HepG2 (cell line): Measurements from ENCODE around the gene BCAS1. TPM values are rescaled to one million over a fixed set of nuclear protein-coding genes. Genes with fewer than 3 reads are reported as not detected.
A peak's percentile ranks its signal among the peaks of the same experiment; 100 is the strongest.

Experiments
- ATF1 ChIP-seq: IDR thresholded peaks from 2 replicates; pipeline ENCODE4 v1.6.1; 2016; ENCODE audit warnings: mild to moderate bottlenecking, control low read depth
- BRD4 ChIP-seq: sonication (generic); formaldehyde crosslinking; IDR thresholded peaks from 2 replicates; pipeline ENCODE4 v1.4.0; 2020; ENCODE audit warnings: missing genetic modification reagents
- ELF3 ChIP-seq: IDR thresholded peaks from 2 replicates; pipeline ENCODE4 v1.6.1; 2016; ENCODE audit warnings: missing genetic modification reagents, missing compliant biosample characterization
- EZH2 ChIP-seq: conservative IDR thresholded peaks from 2 replicates; pipeline ENCODE4 v1.6.1; 2012; ENCODE audit warnings: mild to moderate bottlenecking, low read depth, low read length, moderate library complexity
- HIVEP1 ChIP-seq: sonication (generic); formaldehyde crosslinking; IDR thresholded peaks from 2 replicates; pipeline ENCODE4 v1.4.0; 2020; ENCODE audit warnings: mild to moderate bottlenecking, missing genetic modification reagents
- HMGXB3 ChIP-seq: sonication (generic); formaldehyde crosslinking; IDR thresholded peaks from 2 replicates; pipeline ENCODE4 v1.4.0; 2020; ENCODE audit warnings: missing genetic modification reagents, borderline replicate concordance
- KAT8 ChIP-seq: IDR thresholded peaks from 2 replicates; pipeline ENCODE4 v1.6.1; 2016; ENCODE audit warnings: missing genetic modification reagents, missing compliant biosample characterization
- MATR3 ChIP-seq: sonication (generic); formaldehyde crosslinking; IDR thresholded peaks from 2 replicates; pipeline ENCODE4 v1.4.0; 2020; ENCODE audit warnings: missing genetic modification reagents
- NCOA2 ChIP-seq: sonication (generic); formaldehyde crosslinking; IDR thresholded peaks from 2 replicates; pipeline ENCODE4 v1.8.0; 2022; ENCODE audit warnings: inconsistent platforms
- REPIN1 ChIP-seq: sonication (generic); formaldehyde crosslinking; IDR thresholded peaks from 2 replicates; pipeline ENCODE4 v1.8.0; 2022; ENCODE audit warnings: missing genetic modification reagents, low read depth, mild to moderate bottlenecking, borderline replicate concordance
- SCMH1 ChIP-seq: sonication (generic); formaldehyde crosslinking; IDR thresholded peaks from 2 replicates; pipeline ENCODE4 v1.9.0; 2021; ENCODE audit warnings: missing genetic modification reagents, mild to moderate bottlenecking, borderline replicate concordance
- SMC3 ChIP-seq: IDR thresholded peaks from 2 replicates; pipeline ENCODE4 v1.6.1; 2011; ENCODE audit warnings: low read length, improper control_type of control experiment
- TAF15 ChIP-seq: fragments of 200-400 bp; formaldehyde crosslinking; IDR thresholded peaks from one replicate; pipeline ENCODE4 v1.6.1; 2018; ENCODE audit warnings: mild to moderate bottlenecking, low read depth, low read length; ENCODE audit not compliant: poor library complexity, severe bottlenecking
- TP53 ChIP-seq: sonication (generic); formaldehyde crosslinking; conservative IDR thresholded peaks from 2 replicates; pipeline ENCODE4 v1.4.0; 2020; ENCODE audit warnings: missing genetic modification reagents
- ZBTB42 ChIP-seq: sonication (generic); formaldehyde crosslinking; IDR thresholded peaks from 2 replicates; pipeline ENCODE4 v1.5.0; 2020; ENCODE audit warnings: mild to moderate bottlenecking, missing genetic modification reagents
- ZC3H13 ChIP-seq: sonication (generic); formaldehyde crosslinking; IDR thresholded peaks from 2 replicates; pipeline ENCODE4 v1.8.1; 2023; ENCODE audit warnings: mild to moderate bottlenecking, missing genetic modification reagents, moderate library complexity
- ZNF17 ChIP-seq: sonication (generic); formaldehyde crosslinking; IDR thresholded peaks from 2 replicates; pipeline ENCODE4 v1.5.0; 2020; ENCODE audit warnings: mild to moderate bottlenecking, missing genetic modification reagents
- ZNF317 ChIP-seq: sonication (generic); formaldehyde crosslinking; IDR thresholded peaks from 2 replicates; pipeline ENCODE4 v1.5.0; 2020; ENCODE audit warnings: mild to moderate bottlenecking, missing genetic modification reagents
- ZNF326 ChIP-seq: sonication (generic); formaldehyde crosslinking; IDR thresholded peaks from 2 replicates; pipeline ENCODE4 v1.4.0; 2020; ENCODE audit warnings: missing genetic modification reagents, borderline replicate concordance
- ZNF362 ChIP-seq: sonication (generic); formaldehyde crosslinking; IDR thresholded peaks from 2 replicates; pipeline ENCODE4 v1.4.0; 2020; ENCODE audit warnings: missing genetic modification reagents, mild to moderate bottlenecking, borderline replicate concordance
- ZNF556 ChIP-seq: sonication (generic); formaldehyde crosslinking; IDR thresholded peaks from 2 replicates; pipeline ENCODE4 v1.4.0; 2020; ENCODE audit warnings: mild to moderate bottlenecking, missing genetic modification reagents, borderline replicate concordance
- ZNF589 ChIP-seq: sonication (generic); formaldehyde crosslinking; conservative IDR thresholded peaks from 2 replicates; pipeline ENCODE4 v1.8.0; 2022; ENCODE audit warnings: mild to moderate bottlenecking, moderate library complexity, missing genetic modification reagents
- ZNF746 ChIP-seq: sonication (generic); formaldehyde crosslinking; IDR thresholded peaks from 2 replicates; pipeline ENCODE4 v1.8.0; 2022; ENCODE audit warnings: mild to moderate bottlenecking, missing genetic modification reagents
- ZNF784 ChIP-seq: sonication (generic); formaldehyde crosslinking; IDR thresholded peaks from 2 replicates; pipeline ENCODE4 v1.5.1; 2020; ENCODE audit warnings: missing genetic modification reagents, mild to moderate bottlenecking, borderline replicate concordance
- ZSCAN30 ChIP-seq: sonication (generic); formaldehyde crosslinking; IDR thresholded peaks from 2 replicates; pipeline ENCODE4 v1.5.0; 2020; ENCODE audit warnings: mild to moderate bottlenecking, missing genetic modification reagents
- polyA plus RNA-seq, 8 experiments: library from polyadenylated mRNA; depleted of rRNA in 3 of 8; stranded (reverse) in 7 of 8; unstranded in 1 of 8; fragments of >200 nt; fragmentation: Illumina TruSeq in 4 of 8; extraction: Trizol in 4 of 8; gene quantifications; 2 replicates each; pipeline versions ENCODE4 v1.2.1 to v1.2.3, GENCODE V29; 2011 to 2016; ENCODE audit warnings: low read depth in 4 of 8, missing spikeins in 1 of 8, mixed read lengths in 1 of 8; ENCODE audit not compliant: insufficient read depth in 1 of 8
- total RNA-seq, 5 experiments: library from RNA; depleted of rRNA; stranded (reverse); fragments of >200 nt; fragmentation: Illumina TruSeq; extraction: Trizol; gene quantifications; 2 replicates each; pipeline ENCODE4 v1.2.3, GENCODE V29; 2016; ENCODE audit warnings: low read depth in 1 of 5

BCAS1 gene
- total and polyA plus RNA-seq, 2 of the 13 experiments (the other 11 are each of a cell fraction or from before 2014, with no cell fraction given): 0.55 to 0.91 TPM

GRCh38 chr20:53915446-53916172 is 154.8 kb downstream of the BCAS1 start (continued):
- TF ChIP-seq NCOA2: 0 out of 2 replicates have a peak, but pooled peaks have one; percentile 30
- TF ChIP-seq ZNF17 (CRISPR knock-in tag): no peak
- no peak; the same call in 1 of the 2 replicates for TF ChIP-seq BRD4 (CRISPR knock-in tag)
- peak; percentile 80; the same call in 1 of the 2 replicates for TF ChIP-seq REPIN1 (CRISPR knock-in tag)
- TF ChIP-seq SCMH1 (CRISPR knock-in tag): no peak
- TF ChIP-seq TP53 (CRISPR knock-in tag): no peak
- peak; percentile 81 for TF ChIP-seq KAT8 (CRISPR knock-in tag)
- TF ChIP-seq TAF15: no peak
- TF ChIP-seq ZC3H13 (CRISPR knock-in tag): 0 out of 2 replicates have a peak, but pooled peaks have one; percentile 51
- TF ChIP-seq HMGXB3: peak; percentile 24; the same call in 1 of the 2 replicates
- TF ChIP-seq EZH2: no peak
- TF ChIP-seq ELF3: 0 out of 2 replicates have a peak, but pooled peaks have one; percentile 20
- TF ChIP-seq ATF1 (CRISPR knock-in tag): no peak
- TF ChIP-seq ZSCAN30 (CRISPR knock-in tag): no peak
- TF ChIP-seq ZNF317 (CRISPR knock-in tag): peak; percentile 60
- no peak for TF ChIP-seq ZNF784
- TF ChIP-seq ZNF362 (CRISPR knock-in tag): peak; percentile 98
- TF ChIP-seq ZNF746 (CRISPR knock-in tag): peak; percentile 41; the same call in 1 of the 2 replicates
- TF ChIP-seq ZNF556 (CRISPR knock-in tag): peak; percentile 95; the same call in 1 of the 2 replicates
- TF ChIP-seq MATR3 (CRISPR knock-in tag): no peak
- TF ChIP-seq ZBTB42: 0 out of 2 replicates have a peak, but pooled peaks have one; percentile 48
- peak; percentile 90 for TF ChIP-seq SMC3
- no peak for TF ChIP-seq ZNF326 (CRISPR knock-in tag)
- no peak for TF ChIP-seq ZNF589
- no peak for TF ChIP-seq HIVEP1 (CRISPR knock-in tag)
